SK-N-MC (cell line): ENCODE measurements around the gene MCC.

Experiments used
- DNase-seq: peaks from one replicate; pipeline ENCODE4 v3.0.0-alpha.2; 2011; ENCODE audit warnings: low read depth, low spot score
- H3K27ac ChIP-seq: fragments of 200-600 bp; sonication (generic); 2 replicates; pipeline ENCODE4 v1.5.1; 2016; ENCODE audit warnings: mixed run types
- H3K36me3 ChIP-seq: fragments of 200-600 bp; sonication (generic); 2 replicates; pipeline ENCODE4 v1.6.1; 2017; ENCODE audit warnings: antibody characterized with exemption, low read length, mixed read lengths; ENCODE audit not compliant: insufficient read depth
- H3K4me3 ChIP-seq: fragments of 200-600 bp; sonication (generic); 2 replicates; pipeline ENCODE4 v1.5.1; 2016
- H3K9ac ChIP-seq: fragments of 200-600 bp; sonication (generic); 2 replicates; pipeline ENCODE4 v1.8.0; 2017; ENCODE audit warnings: mixed run types, mixed read lengths; ENCODE audit not compliant: insufficient read length
- H3K9me3 ChIP-seq: fragments of 200-600 bp; sonication (generic); 2 replicates; pipeline ENCODE4 v1.6.1; 2017; ENCODE audit warnings: low read depth, mild to moderate bottlenecking, antibody characterized with exemption, low read length, moderate library complexity, mixed read lengths
- EZH2 ChIP-seq: fragments of 200-600 bp; sonication (generic); IDR thresholded peaks from one replicate; pipeline ENCODE4 v1.6.1; 2017; ENCODE audit warnings: antibody characterized with exemption
- FOXP2 ChIP-seq: optimal IDR thresholded peaks from 2 replicates; pipeline ENCODE3; 2011; ENCODE audit warnings: mild to moderate bottlenecking, moderate library complexity; ENCODE audit not compliant: insufficient read depth; ENCODE audit errors: extremely low read length, control extremely low read depth
- POLR2AphosphoS5 ChIP-seq: IDR thresholded peaks from 2 replicates; pipeline ENCODE4 v1.6.1; 2012; ENCODE audit warnings: mild to moderate bottlenecking, low read depth, low read length, borderline replicate concordance

Gene MCC

DNA sequence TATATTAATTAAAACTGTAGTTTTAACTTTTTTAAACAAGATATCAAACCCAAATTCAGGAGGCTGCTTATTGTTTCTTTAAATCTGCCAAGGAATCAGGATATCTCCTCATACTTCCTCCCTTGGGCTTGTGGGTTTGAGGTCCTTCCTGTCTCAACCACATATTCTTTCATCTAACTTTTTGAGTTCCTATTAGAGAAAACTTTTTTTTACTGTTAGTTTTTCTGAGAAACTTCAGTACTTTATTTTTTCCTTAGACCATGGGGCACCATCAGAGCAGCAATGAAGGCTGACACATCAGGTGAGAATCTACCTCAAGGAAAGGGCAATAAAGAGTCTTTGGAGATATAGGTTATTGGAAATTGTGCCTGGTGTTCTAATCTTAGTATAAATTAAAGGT is 110.2 kb downstream of the MCC start:
- TF ChIP-seq FOXP2 (no peak), POLR2AphosphoS5 (no peak), EZH2 (no peak)
- Histone ChIP-seq H3K27ac (no peak overlapping the region), H3K9me3 (no peaks in the 10 kb centered on the region), H3K36me3 (no peaks in the 10 kb centered on the region), H3K4me3 (no peak overlapping the region), H3K9ac (no peak overlapping the region)
- no peak for DNase-seq

DNA sequence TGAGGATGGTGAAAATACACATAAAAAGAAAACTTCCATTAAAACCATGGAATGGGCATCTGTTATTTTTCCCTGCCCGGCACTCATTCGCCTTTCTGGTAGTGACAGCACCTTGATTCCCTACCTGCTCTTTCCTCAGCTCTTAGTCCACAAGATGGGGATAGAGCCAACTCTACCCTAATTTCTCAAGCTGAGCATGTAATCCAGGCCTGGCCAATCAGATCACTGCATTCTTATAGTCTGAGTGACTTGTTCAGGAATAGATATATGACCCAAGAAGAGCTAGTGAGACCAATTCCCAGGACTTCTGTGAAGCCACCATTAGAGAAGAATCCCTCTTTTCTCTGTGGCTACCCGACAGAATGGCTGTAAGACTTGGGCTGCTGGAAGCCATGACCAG is 111.6 kb downstream of the MCC start:
- no peak overlapping the region for H3K27ac ChIP-seq
- TF ChIP-seq EZH2 (no peak), POLR2AphosphoS5 (no peak), FOXP2 (no peak)
- no peak overlapping the region for H3K9ac ChIP-seq
- no peaks in the 10 kb centered on the region for H3K9me3 ChIP-seq
- DNase-seq = no peak
- no peaks in the 10 kb centered on the region for H3K36me3 ChIP-seq
- H3K4me3 ChIP-seq = no peak overlapping the region

DNA sequence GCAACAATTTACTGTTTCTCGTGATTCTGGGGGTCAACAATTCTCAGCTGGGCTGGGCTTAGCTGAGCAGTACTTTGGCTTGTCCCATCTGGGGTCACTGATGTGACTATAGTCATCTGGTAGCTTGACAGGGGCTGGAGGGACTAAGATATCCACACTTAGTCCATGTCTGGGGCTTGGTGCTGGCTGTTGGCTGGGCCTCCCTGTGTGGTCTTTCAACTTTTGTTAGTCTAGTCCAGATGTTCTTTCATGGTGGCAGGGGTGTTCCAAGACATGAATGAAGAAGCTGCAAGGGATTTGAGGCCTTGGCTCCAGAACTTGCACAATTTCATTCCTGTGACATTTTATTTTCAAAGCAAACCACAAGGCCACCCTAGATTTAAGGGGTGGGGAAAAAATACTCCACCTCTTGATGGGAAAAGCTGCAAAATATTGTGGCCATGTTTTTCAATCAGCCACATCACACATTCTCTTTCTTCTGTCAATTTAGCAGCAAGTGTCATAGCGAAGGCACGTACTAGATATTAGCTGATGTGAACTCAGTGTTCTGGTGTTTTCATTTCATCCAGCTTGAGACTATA is 112.7 kb downstream of the MCC start:
- Histone ChIP-seq H3K4me3 (no peak overlapping the region), H3K27ac (no peak overlapping the region), H3K9ac (no peak overlapping the region), H3K36me3 (no peaks in the 10 kb centered on the region), H3K9me3 (no peaks in the 10 kb centered on the region)
- TF ChIP-seq EZH2 (no peak), FOXP2 (no peak), POLR2AphosphoS5 (no peak)
- no peak for DNase-seq

DNA sequence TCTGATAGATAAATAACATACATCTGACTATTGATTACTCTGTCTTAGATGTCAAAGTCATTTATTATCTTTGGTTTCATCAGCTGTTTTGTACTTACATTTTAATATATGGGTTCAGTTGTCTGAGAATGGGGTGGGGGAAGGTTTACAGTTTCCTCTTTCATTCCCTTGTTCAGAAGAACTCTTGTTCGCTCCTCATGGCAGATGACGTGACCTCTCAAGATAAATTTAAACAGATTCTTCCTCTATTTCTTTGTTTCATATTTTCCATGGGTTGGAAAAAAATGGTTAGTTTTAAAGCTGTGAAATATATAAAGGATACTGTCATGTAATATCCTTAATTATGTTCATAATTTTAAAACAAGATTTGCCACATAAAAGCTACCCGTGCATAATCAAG is 114.8 kb downstream of the MCC start:
- no peak overlapping the region for H3K27ac ChIP-seq

DNA sequence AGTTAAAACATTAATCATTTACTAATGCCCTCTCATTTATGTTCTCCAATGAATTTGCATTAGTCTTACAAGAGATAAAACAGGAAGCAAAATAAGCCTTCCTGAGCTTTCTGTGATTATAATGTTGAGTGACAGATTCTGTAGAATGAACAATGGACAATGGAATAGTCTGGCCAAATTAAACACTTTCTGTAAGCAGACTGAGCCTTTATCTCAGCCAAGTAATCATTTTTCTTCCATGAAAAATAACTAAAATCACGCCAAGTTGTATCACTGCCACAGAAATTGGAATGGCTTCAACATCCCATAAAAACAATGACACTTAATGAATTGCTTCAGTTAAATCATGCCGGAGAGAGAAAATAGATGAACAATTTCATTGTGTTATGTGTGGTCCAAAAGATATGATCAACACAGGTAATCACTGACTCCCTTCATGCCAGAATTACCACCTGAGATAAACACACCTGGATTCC is 116.5 kb downstream of the MCC start:
- TF ChIP-seq EZH2 (no peak), FOXP2 (no peak), POLR2AphosphoS5 (no peak)
- Histone ChIP-seq H3K9me3 (no peaks in the 10 kb centered on the region), H3K27ac (no peak overlapping the region), H3K36me3 (no peaks in the 10 kb centered on the region), H3K4me3 (no peak overlapping the region), H3K9ac (no peak overlapping the region)
- DNase-seq = no peak

More for the DNA sequence above, 114.8 kb downstream of the MCC start:
- Histone ChIP-seq H3K4me3 (no peak overlapping the region), H3K9me3 (no peaks in the 10 kb centered on the region), H3K9ac (no peak overlapping the region), H3K36me3 (no peaks in the 10 kb centered on the region)
- no peak for TF ChIP-seq FOXP2
- no peak for DNase-seq

DNA sequence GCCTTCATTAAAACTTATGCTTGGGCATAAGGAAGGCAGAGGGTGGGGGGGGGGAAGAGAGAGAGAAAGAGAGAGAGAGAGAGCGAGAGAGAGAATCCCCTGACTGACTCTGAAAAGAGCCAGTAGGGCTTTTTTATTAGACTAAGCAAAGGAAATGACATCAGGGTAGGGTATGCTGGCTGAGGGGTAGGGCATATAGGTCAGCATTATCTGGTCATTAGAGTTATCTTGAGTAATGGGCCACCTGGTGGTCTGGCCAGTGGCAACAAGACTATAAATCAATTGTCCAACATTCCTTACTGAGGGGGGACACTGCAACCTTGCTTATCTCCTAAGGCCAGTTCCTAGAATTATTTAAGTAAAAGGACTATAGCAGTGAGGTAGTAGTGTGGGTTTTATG is 120.7 kb downstream of the MCC start:
- H3K4me3 ChIP-seq = no peak overlapping the region
- no peaks in the 10 kb centered on the region for H3K36me3 ChIP-seq
- H3K9ac ChIP-seq = no peak overlapping the region
- no peak for DNase-seq
- H3K9me3 ChIP-seq = no peaks in the 10 kb centered on the region
- TF ChIP-seq POLR2AphosphoS5 (no peak), EZH2 (no peak), FOXP2 (no peak)
- no peak overlapping the region for H3K27ac ChIP-seq

DNA sequence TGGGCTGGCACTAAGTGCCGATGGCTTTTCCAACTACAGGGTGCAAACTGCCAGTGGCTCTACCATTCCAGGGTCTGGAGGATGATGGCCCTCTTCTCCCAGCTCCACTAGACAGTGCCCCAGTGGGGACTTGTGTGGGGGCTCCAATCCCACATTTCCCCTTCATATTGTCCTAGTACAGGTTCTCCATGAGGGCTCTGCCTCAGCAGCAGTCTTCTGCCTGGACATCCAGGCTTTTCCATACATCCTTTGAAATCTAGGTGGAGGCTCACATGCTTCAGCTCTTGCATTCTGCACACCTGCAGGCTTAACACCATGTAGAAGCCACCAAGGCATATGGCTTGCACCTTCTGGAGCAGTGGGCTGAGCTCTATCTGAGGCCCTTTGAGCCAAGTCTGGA is 123.8 kb downstream of the MCC start:
- no peak overlapping the region for H3K27ac ChIP-seq
- H3K36me3 ChIP-seq = no peaks in the 10 kb centered on the region
- H3K9me3 ChIP-seq = no peaks in the 10 kb centered on the region
- TF ChIP-seq EZH2 (no peak), POLR2AphosphoS5 (no peak), FOXP2 (no peak)
- DNase-seq = no peak
- H3K4me3 ChIP-seq = no peak overlapping the region
- H3K9ac ChIP-seq = no peak overlapping the region

DNA sequence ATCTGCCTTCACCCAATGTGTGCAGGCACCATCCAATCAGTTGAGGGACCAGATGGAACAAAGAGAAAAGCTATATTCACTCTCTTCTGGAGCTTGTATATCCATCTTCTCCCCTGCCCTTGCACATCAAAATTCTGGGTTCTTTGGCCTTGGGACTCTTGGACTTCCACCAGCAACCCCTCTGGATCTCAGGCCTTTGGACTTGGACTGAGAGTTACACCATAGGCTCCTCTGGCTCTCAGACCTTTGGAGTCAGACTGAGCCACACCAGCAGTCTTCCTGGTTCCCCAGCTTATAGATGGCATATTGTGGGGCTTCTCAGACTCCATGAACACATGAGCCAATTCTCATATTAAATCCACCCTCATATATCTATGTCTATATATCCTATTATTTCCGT is 126.6 kb downstream of the MCC start:
- no peak for DNase-seq
- TF ChIP-seq FOXP2 = no peak
- no peak for TF ChIP-seq POLR2AphosphoS5
- TF ChIP-seq EZH2 = no peak
- Histone ChIP-seq H3K9me3 (no peaks in the 10 kb centered on the region), H3K9ac (no peak overlapping the region), H3K4me3 (no peak overlapping the region), H3K36me3 (no peaks in the 10 kb centered on the region), H3K27ac (no peak overlapping the region)

DNA sequence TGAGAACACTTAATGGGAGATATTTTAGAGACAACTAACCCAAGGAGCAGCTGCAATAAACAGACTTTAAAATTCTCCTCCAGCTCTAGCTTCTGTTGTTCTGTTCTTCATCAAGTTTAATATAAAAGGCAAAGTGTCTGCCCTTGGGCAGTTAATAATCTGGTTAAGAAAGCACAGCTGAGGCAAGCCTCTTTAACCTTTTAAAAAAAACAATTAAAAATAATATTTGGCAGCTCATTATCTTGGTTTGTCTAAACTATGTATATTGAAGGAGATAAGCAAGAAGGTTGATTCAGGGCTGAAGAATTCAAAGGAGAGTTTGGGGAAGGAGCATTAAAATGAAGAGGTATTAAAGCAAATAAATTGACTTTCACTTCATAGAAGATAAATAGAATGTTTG is 128.8 kb downstream of the MCC start:
- no peak overlapping the region for H3K27ac ChIP-seq
- H3K4me3 ChIP-seq = no peak overlapping the region
- no peak overlapping the region for H3K9ac ChIP-seq
- TF ChIP-seq POLR2AphosphoS5 (no peak), FOXP2 (no peak), EZH2 (no peak)
- H3K9me3 ChIP-seq = no peaks in the 10 kb centered on the region
- no peaks in the 10 kb centered on the region for H3K36me3 ChIP-seq
- no peak for DNase-seq
